ENCODE results near the gene NARS2. TPM values are rescaled to one million over a fixed set of nuclear protein-coding genes. Genes with fewer than 3 reads are reported as not detected.

NARS2 gene
- polyA plus RNA-seq, 1 experiment = 18.4 TPM

DNA sequence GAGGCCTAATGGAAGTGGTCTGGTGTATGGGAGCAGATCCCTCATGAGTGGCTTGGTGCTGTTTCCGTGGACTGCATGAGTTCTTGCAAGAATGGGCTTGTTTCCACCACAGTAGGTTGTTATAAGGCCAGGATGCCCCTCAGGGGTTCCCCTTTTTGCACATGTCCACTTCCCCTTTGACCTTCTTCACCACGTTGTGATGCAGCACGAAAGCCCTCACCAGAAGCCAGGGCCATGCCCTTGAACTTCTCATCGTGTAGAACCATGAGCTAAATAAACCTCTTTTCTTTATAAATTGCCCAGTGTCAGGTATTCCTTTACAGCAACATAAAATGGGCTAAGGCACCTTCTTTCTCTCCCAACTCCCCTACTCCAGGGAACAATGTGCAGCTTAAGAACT, 2.8 kb upstream of the NARS2 start:
- CTCF ChIA-PET = interaction anchor here (3.5 kb wide), 1 partner anchor 9 kb away, joined by 13 read pairs; no protein-coding TSS in a partner anchor
- DNase-seq (ENCODE audit: low read depth, low spot score) = no peak
- no peak overlapping the region for H3K4me3 ChIP-seq (ENCODE audit: low read depth, low read length)
- TF ChIP-seq, protein P1, sequence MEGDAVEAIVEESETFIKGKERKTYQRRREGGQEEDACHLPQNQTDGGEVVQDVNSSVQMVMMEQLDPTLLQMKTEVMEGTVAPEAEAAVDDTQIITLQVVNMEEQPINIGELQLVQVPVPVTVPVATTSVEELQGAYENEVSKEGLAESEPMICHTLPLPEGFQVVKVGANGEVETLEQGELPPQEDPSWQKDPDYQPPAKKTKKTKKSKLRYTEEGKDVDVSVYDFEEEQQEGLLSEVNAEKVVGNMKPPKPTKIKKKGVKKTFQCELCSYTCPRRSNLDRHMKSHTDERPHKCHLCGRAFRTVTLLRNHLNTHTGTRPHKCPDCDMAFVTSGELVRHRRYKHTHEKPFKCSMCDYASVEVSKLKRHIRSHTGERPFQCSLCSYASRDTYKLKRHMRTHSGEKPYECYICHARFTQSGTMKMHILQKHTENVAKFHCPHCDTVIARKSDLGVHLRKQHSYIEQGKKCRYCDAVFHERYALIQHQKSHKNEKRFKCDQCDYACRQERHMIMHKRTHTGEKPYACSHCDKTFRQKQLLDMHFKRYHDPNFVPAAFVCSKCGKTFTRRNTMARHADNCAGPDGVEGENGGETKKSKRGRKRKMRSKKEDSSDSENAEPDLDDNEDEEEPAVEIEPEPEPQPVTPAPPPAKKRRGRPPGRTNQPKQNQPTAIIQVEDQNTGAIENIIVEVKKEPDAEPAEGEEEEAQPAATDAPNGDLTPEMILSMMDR (IDR thresholded peaks at IDR 0.05; ENCODE audit: low read depth, low read length) = no peak
- no peak overlapping the region for H3K27ac ChIP-seq (ENCODE audit: low read depth, low read length)
- no peaks in the 10 kb centered on the region; the same call in 1 of the 2 replicates for H3K9me3 ChIP-seq (ENCODE audit: control insufficient read depth, insufficient read depth, low read length)
- POLR2A ChIA-PET = interaction anchor here (0.5 kb wide), 1 partner anchor 161 kb away, joined by 9 read pairs; no protein-coding TSS in a partner anchor
- peaks cover 3% of the 10 kb centered on the region for H3K27me3 ChIP-seq (ENCODE audit: control insufficient read depth, insufficient read depth, low read length)

DNA sequence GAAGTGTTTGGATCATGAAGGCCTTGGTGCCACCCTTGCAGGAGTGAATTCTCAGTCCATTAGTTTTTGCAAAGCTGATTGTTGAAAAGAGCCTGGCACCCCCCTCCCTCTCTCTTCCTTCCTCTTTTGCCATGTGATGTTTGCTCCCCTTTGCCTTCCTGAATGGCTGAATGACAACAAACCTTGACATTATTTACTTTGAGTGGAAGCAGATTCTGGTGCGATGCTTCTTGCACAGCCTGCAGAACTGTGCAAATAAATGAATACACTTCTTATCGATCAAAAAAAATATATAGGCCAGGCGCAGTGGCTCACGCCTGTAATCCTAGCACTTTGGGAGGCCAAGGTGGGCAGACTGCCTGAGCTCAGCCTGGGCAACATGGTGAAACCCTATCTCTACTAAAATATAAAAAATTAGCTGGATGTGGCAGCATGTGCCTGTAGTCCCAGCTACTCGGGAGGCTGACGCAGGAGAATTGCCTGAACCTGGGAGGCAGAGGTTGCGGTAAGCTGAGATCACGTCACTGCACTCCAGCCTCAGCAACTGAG, 2.0 kb upstream of the NARS2 start:
- no peaks in the 10 kb centered on the region; the same call in 1 of the 2 replicates for H3K9me3 ChIP-seq (ENCODE audit: control insufficient read depth, insufficient read depth, low read length)
- no peak overlapping the region for H3K4me3 ChIP-seq (ENCODE audit: low read depth, low read length)
- POLR2A ChIA-PET = no interaction called here
- no peak for DNase-seq (ENCODE audit: low read depth, low spot score)
- peaks cover 3% of the 10 kb centered on the region for H3K27me3 ChIP-seq (ENCODE audit: control insufficient read depth, insufficient read depth, low read length)
- H3K27ac ChIP-seq (ENCODE audit: low read depth, low read length) = no peak overlapping the region
- CTCF ChIA-PET = interaction anchor here (3.5 kb wide), 1 partner anchor 10 kb away, joined by 13 read pairs; no protein-coding TSS in a partner anchor
- TF ChIP-seq, protein P1 (IDR thresholded peaks at IDR 0.05; ENCODE audit: low read depth, low read length) = no peak

DNA sequence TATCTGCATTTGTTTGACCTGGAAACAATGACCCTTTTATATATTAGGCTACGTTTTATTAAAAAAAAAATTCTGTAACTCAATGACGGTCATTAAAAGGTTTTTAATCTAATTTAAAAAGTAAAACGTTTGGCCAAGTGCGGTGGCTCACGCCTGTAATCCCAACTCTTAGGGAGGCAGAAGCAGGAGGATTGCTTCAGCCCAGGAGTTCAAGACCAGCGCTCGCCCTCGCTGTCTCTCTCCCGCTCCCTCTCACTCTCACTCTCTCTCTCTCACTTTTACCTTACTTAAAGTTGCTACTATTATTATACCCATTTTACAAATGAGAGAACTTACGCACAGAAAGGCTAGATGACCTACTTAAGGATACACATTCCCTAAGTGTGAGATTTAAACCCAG, 814 bp upstream of the NARS2 start:
- ChIA-PET POLR2A (interaction anchor here (2.0 kb wide), 1 partner anchor 11 kb away, joined by 5 read pairs; no protein-coding TSS in a partner anchor), CTCF (interaction anchor here (3.5 to 4.1 kb wide), 2 partner anchors 11 kb away, joined by 13 to 33 read pairs; no protein-coding TSS in a partner anchor)
- no peak for DNase-seq (ENCODE audit: low read depth, low spot score)
- peak overlapping the region; percentile 87 for H3K4me3 ChIP-seq (ENCODE audit: low read depth, low read length)
- no peaks in the 10 kb centered on the region; the same call in 1 of the 2 replicates for H3K9me3 ChIP-seq (ENCODE audit: control insufficient read depth, insufficient read depth, low read length)
- H3K27ac ChIP-seq (ENCODE audit: low read depth, low read length) = no peak overlapping the region
- peaks cover 3% of the 10 kb centered on the region for H3K27me3 ChIP-seq (ENCODE audit: control insufficient read depth, insufficient read depth, low read length)
- TF ChIP-seq, protein P1 (IDR thresholded peaks at IDR 0.05; ENCODE audit: low read depth, low read length) = no peak

DNA sequence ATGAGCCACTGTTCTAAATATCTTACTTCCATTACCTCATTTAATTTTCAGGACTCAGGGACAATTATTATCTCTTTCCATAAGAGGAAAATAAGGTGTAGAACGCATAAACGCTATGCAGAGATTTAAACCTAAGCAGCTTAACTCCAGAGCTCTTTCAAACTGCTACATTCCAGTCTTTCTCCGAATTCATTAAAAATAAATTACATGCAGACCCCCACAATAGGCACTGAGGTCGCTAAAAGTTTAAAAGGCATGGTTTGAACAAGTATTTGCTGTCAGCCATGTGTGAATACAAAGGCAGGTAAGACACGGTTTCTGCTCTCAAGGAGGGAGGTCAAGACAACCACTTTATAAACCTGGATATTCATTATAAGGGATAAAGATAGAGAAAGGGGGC, 983 bp downstream of the NARS2 start:
- H3K27ac ChIP-seq (ENCODE audit: low read depth, low read length) = no peak overlapping the region
- no peaks in the 10 kb centered on the region; the same call in 1 of the 2 replicates for H3K9me3 ChIP-seq (ENCODE audit: control insufficient read depth, insufficient read depth, low read length)
- CTCF ChIA-PET = interaction anchor here (1.0 to 4.1 kb wide), 3 partner anchors 9 to 526 kb away, joined by 3 to 33 read pairs (median 3); no protein-coding TSS in a partner anchor
- peaks cover 3% of the 10 kb centered on the region for H3K27me3 ChIP-seq (ENCODE audit: control insufficient read depth, insufficient read depth, low read length)
- no peak for DNase-seq (ENCODE audit: low read depth, low spot score)
- TF ChIP-seq, protein P1 (IDR thresholded peaks at IDR 0.05; ENCODE audit: low read depth, low read length) = no peak
- POLR2A ChIA-PET = interaction anchor here (0.5 to 2.0 kb wide), 3 partner anchors 9 to 361 kb away, joined by 3 to 6 read pairs (median 5); partner anchors contain the start of gene GAB2
- H3K4me3 ChIP-seq (ENCODE audit: low read depth, low read length) = peak overlapping the region; percentile 87

DNA sequence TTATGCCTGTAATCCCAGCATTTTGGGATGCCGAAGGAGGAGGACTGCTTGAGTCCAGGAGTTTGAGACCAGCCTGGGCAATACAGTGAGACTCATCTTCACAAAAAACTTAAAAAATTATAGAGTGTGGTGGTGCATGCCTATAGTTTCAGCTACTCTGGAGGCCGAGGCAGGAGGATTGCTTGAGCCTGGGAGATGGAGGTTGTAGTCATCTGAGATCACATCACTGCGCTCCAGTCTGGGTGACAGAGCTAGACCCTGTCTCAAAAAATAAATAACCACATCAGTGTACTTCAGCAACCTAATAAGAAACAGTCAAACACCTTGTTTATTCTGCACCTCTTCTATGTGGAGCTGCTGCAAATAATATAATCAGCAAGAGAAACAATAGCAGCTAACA, 1.4 kb downstream of the NARS2 start:
- H3K9me3 ChIP-seq (ENCODE audit: control insufficient read depth, insufficient read depth, low read length) = no peaks in the 10 kb centered on the region; the same call in 1 of the 2 replicates
- CTCF ChIA-PET = interaction anchor here (1.0 to 4.1 kb wide), 3 partner anchors 9 to 526 kb away, joined by 3 to 33 read pairs (median 3); no protein-coding TSS in a partner anchor
- peaks cover 3% of the 10 kb centered on the region for H3K27me3 ChIP-seq (ENCODE audit: control insufficient read depth, insufficient read depth, low read length)
- POLR2A ChIA-PET = interaction anchor here (1.0 kb wide), 1 partner anchor 156 kb away, joined by 3 read pairs; the partner anchor contains the start of gene GAB2
- DNase-seq (ENCODE audit: low read depth, low spot score) = no peak
- no peak overlapping the region for H3K27ac ChIP-seq (ENCODE audit: low read depth, low read length)
- TF ChIP-seq, protein P1 (IDR thresholded peaks at IDR 0.05; ENCODE audit: low read depth, low read length) = no peak
- no peak overlapping the region; the same call in 1 of the 2 replicates for H3K4me3 ChIP-seq (ENCODE audit: low read depth, low read length)

Measured in AG04450 (cell line).